Activated B cell treated with CpG ODN at 0.5 μM for 24 hours (primary cell): ENCODE results near the gene AFF4. TPM values are rescaled to one million over a fixed set of nuclear protein-coding genes. Genes with fewer than 3 reads are reported as not detected.

ENCODE experiments used
- ATAC-seq: fragments of 200-7000 bp; cut with Tn5 transposase; one replicate; pipeline ENCODE4 v1.10.0; 2021; ENCODE audit warnings: low read depth, mild to moderate bottlenecking, moderate library complexity
- CTCF ChIA-PET: fragments of 350-600 bp; sonication (Branson Sonifier 250); formaldehyde crosslinking; loops from one replicate; lab custom pipeline; 2021; ENCODE audit warnings: antibody characterized with exemption; lab: Charles Lee
- POLR2A ChIA-PET: fragments of 350-600 bp; sonication (Branson Sonifier 250); formaldehyde crosslinking; loops from one replicate; lab custom pipeline; 2021; ENCODE audit warnings: antibody characterized with exemption; lab: Charles Lee
- DNase-seq: peaks from one replicate; pipeline ENCODE4 v3.0.0; 2022
- H3K27ac Mint-ChIP-seq: one replicate; pipeline ENCODE4 v1.8.0; 2020; ENCODE audit warnings: mixed read lengths
- H3K27me3 Mint-ChIP-seq: one replicate; pipeline ENCODE4 v1.8.0; 2021; ENCODE audit warnings: mixed read lengths
- H3K36me3 Mint-ChIP-seq: one replicate; pipeline ENCODE4 v1.8.0; 2021; ENCODE audit warnings: low read depth, mixed read lengths
- H3K4me1 Mint-ChIP-seq: one replicate; pipeline ENCODE4 v1.8.0; 2021; ENCODE audit warnings: mixed read lengths
- H3K4me3 Mint-ChIP-seq: one replicate; pipeline ENCODE4 v1.8.0; 2020; ENCODE audit warnings: mild to moderate bottlenecking, mixed read lengths
- H3K9me3 Mint-ChIP-seq: one replicate; pipeline ENCODE4 v1.8.0; 2020; ENCODE audit warnings: mixed read lengths
- CTCF ChIP-seq: fragments of 200-600 bp; IDR thresholded peaks from one replicate; pipeline ENCODE4 v1.8.0; 2022; ENCODE audit warnings: antibody characterized with exemption, mild to moderate bottlenecking
- intact Hi-C: fragments of 100-400 bp; cut with micrococcal nuclease; formaldehyde crosslinking; loops from one replicate; pipeline ENCODE4 v1.15.1; 2024
- total RNA-seq: library from RNA; stranded (reverse); gene quantifications from 2 replicates; pipeline ENCODE4 v1.2.3, GENCODE V29; 2022

AFF4 gene
- total RNA-seq, 1 donor from 2014 or later: 51.8 TPM

- H3K27me3 Mint-ChIP-seq: peaks cover 5% of the 10 kb centered on the region
- no peak overlapping the region for H3K4me3 Mint-ChIP-seq
- CTCF ChIA-PET: interaction anchor here (0.6 kb wide), 1 partner anchor 158 kb away, joined by 3 read pairs; no protein-coding TSS in a partner anchor
- H3K4me1 Mint-ChIP-seq: no peaks in the 10 kb centered on the region
- intact Hi-C loops: no loop called here
- POLR2A ChIA-PET: interaction anchor here (0.5 kb wide), 1 partner anchor 496 kb away, joined by 5 read pairs; no protein-coding TSS in a partner anchor
- no peak for ATAC-seq
- no peak for DNase-seq
- TF ChIP-seq CTCF: no peak
- no peaks in the 10 kb centered on the region for H3K36me3 Mint-ChIP-seq
- H3K9me3 Mint-ChIP-seq: no peaks in the 10 kb centered on the region
- H3K27ac Mint-ChIP-seq: no peak overlapping the region
Measured at GRCh38 chr5:132853790-132854189, 109.6 kb downstream of the AFF4 start.

GRCh38 chr5:132853323-132853722 lies 110.1 kb downstream of the AFF4 start:
- Mint-ChIP-seq H3K36me3 (no peaks in the 10 kb centered on the region), H3K9me3 (no peaks in the 10 kb centered on the region), H3K4me3 (no peak overlapping the region), H3K4me1 (no peaks in the 10 kb centered on the region), H3K27ac (no peak overlapping the region), H3K27me3 (peaks cover 5% of the 10 kb centered on the region)
- ATAC-seq (no peak), DNase-seq (no peak)
- CTCF ChIA-PET: no interaction called here
- intact Hi-C loops: no loop called here
- POLR2A ChIA-PET: no interaction called here
- no peak for TF ChIP-seq CTCF

- ChIA-PET CTCF (interaction anchor here (0.7 to 0.9 kb wide), 2 partner anchors 30 to 338 kb away, joined by 3 read pairs; no protein-coding TSS in a partner anchor), POLR2A (no interaction called here)
- peaks cover 3% of the 10 kb centered on the region for H3K27me3 Mint-ChIP-seq
- H3K27ac Mint-ChIP-seq: no peak overlapping the region
- intact Hi-C loops: no loop called here
- H3K4me1 Mint-ChIP-seq: no peaks in the 10 kb centered on the region
- no peak for ATAC-seq
- no peak for DNase-seq
- no peak for TF ChIP-seq CTCF
- H3K9me3 Mint-ChIP-seq: no peaks in the 10 kb centered on the region
- H3K36me3 Mint-ChIP-seq: no peaks in the 10 kb centered on the region
- no peak overlapping the region for H3K4me3 Mint-ChIP-seq
Measured at GRCh38 chr5:132850066-132850465, 113.4 kb downstream of the AFF4 start.

GRCh38 chr5:132849347-132849746 lies 114.1 kb downstream of the AFF4 start:
- ATAC-seq (no peak), DNase-seq (no peak)
- intact Hi-C loops: no loop called here
- no peak overlapping the region for H3K27ac Mint-ChIP-seq
- CTCF ChIA-PET: no interaction called here
- no peaks in the 10 kb centered on the region for H3K36me3 Mint-ChIP-seq
- no peaks in the 10 kb centered on the region for H3K4me1 Mint-ChIP-seq
- H3K4me3 Mint-ChIP-seq: no peak overlapping the region
- POLR2A ChIA-PET: no interaction called here
- H3K27me3 Mint-ChIP-seq: no peaks in the 10 kb centered on the region
- no peaks in the 10 kb centered on the region for H3K9me3 Mint-ChIP-seq
- no peak for TF ChIP-seq CTCF

- ChIA-PET CTCF (interaction anchor here (0.6 kb wide), 1 partner anchor 28 kb away, joined by 3 read pairs; no protein-coding TSS in a partner anchor), POLR2A (no interaction called here)
- TF ChIP-seq CTCF: no peak
- no peak overlapping the region for H3K27ac Mint-ChIP-seq
- H3K4me1 Mint-ChIP-seq: no peaks in the 10 kb centered on the region
- H3K36me3 Mint-ChIP-seq: no peaks in the 10 kb centered on the region
- intact Hi-C loops: no loop called here
- DNase-seq: no peak
- no peak overlapping the region for H3K4me3 Mint-ChIP-seq
- no peaks in the 10 kb centered on the region for H3K9me3 Mint-ChIP-seq
- no peaks in the 10 kb centered on the region for H3K27me3 Mint-ChIP-seq
- no peak for ATAC-seq
Measured at GRCh38 chr5:132848270-132848669, 115.2 kb downstream of the AFF4 start.
